HL-60/S4 treated with phorbol 12-myristate 13-acetate at 8.2 ng/mL for 4 days and 3 days (cell line): ENCODE measurements around the gene TECPR1.

Experiments
- in situ Hi-C: fragments of 300-500 bp; cut with MboI; formaldehyde crosslinking; loops from 2 replicates; pipeline ENCODE4 v1.15.0; 2022; ENCODE audit warnings: low sequenced_read_pairs

Gene TECPR1

DNA sequence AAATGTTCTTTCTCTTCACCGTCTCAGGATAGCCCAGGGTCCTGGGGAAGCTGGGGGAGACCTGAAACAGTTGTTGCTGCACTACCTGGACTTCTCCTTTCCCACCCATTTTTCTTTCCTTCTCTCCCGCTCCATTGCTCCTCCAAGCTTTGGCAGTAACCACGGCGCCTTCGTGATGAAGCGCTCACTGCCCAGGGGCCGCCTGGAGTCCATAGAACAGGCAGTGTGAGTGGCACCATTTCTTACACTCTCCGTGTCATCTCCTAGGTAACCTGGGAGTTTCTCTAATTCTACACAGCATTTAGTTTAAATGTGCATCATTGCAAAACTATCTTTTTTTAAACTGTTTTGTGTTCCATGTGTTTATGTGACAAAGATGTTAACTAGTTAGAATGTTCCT lies 81.1 kb downstream of the TECPR1 start:
- in situ Hi-C loops: no loop called here

DNA sequence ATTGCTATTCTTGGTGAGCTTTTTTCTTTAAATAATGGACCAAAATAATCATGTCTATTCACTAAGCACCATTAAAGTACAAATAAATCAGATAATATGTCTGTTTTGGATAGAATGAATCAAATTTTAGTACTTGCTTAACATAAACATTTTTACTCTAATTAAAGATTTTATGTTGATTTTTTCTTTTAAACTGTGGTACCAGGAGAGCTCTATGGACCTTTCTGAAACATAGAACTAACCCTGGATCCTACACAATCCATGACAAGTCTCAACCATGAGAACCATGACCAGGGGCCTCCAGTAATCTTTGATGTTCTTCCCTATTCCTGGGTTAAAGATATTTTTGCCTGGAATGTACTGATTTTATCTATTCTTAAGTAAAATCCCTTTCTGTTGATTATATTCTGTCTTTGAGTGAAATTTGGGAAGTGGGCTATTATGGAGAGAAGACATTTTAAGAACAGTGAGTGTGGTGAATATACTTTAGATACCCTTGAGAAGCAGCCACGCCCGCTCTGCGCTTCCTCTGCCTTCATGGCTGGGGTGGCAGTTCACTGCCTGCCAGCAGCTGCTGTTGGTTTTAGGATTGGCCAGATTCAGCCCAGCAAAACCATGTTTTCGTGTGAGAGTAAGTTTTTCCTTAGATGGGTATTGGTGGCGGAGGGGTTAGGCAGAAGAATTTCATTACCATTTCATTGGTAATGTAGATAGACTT lies 83.0 kb downstream of the TECPR1 start:
- in situ Hi-C loops: no loop called here

DNA sequence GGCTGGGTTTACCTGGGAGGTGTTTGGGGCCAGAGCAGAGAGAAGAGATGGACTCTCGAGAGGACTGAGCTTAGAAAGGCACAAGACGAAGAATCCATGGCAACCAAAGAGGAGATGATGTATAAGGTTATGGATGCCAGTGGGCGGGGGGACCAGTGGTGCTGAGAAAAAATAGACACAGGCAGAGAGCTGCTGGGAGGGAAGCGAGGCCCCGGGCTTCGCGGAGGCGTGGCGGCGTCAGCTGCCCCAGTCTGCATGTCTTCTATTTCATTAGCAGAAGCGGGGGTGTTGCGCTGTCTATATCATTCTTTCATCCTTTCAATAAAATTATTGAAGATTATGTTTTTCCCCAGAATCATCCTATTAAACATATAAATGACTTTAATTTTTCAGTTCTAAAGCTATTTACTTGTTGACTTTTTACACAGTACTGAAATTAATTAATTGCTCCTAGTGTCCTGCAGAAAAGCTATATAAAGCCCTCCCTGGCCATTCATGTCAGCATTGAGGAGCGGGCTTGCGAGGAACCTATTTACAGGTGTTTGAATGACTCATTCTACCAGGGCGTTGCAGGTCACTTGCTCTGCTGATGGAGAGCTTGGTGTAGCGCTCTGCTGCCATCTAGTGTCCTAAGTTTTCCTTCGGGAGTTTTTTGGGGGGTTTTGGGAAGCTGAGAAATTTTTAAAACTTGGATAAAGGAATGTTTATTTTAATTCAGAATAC lies 83.7 kb downstream of the TECPR1 start:
- in situ Hi-C loops: no loop called here

DNA sequence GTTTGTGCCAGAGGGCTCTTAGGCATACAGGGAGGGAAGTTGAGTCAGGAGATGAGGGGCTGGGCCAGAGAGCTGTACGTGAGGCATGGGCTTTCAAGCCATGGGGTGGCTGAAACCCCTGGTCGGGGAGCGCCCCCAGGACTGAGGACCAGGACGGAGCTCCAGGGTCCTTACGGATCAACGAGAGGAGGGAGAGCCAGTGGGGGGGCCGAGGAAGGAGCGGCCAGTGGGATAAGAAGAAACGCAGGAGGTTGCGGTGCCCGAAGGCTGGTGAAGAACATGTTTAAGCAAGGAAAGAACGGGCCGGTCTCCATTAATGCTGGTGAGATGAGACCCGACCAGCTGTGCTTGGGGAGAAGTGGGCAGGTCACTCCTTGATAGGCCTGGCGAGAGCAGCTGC lies 84.4 kb downstream of the TECPR1 start:
- in situ Hi-C loops: no loop called here

DNA sequence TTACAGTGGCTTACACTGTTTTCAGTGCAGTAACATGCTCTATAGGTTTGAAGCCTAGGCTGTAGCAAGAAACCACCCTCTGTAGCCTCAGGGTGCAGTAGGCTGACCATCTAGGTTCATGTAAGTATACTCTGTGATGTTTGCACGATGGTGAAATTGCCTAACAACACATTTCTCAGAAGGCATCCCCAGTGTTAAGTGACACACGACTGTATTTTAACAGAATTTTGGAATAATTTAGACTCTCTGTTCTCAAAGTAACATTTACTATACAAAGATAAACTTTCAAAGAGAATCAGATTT lies 85.4 kb downstream of the TECPR1 start:
- in situ Hi-C loops: no loop called here

DNA sequence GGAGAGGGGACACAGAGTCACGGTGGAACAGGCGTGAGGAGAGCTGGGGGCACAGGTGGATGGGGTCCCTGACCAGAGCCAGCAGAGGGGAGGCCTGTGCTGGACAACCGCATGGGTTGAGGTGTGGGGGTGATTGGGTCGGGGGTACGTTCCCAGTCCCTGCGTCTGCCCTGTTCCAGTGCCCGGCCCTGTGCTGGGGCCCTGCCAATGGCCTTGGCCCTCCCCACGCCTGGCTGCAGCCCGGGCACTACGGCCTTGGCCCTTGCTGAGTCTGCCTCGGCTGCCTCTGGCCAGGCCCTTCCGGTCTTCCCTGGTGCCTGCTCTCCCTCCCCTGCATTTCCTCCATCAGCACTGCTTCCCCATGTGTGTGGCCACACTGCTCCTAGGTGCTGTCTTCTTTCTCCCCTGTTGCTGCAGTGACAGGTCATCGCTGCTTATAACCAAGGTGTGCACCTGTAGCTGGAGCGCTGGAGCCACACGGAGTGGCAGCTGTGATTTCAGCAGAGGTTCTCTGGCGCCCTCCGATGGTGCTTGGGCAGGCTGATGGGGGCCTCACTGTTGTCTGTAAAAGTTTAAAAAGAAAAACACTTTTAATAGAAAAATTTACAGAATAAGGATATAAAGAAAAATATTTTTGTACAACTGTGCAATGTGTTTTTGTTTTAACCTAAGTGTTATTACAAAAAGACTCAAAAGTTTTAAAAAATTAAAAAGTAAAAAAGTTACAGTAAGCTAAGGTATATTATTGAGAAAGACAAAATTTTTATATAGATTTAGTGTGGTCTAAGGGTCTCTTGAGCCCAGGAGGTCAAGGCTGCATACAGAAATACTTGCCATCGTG lies 86.0 kb downstream of the TECPR1 start:
- in situ Hi-C loops: no loop called here
